ENCODE data around the gene TXNDC12.

GRCh38 chr1:52045236-52045635 is 9.8 kb downstream of the TXNDC12 start:
- TF ChIP-seq CTCF (IDR thresholded peaks at IDR 0.05): no peak
- TF ChIP-seq REST (IDR thresholded peaks at IDR 0.05; ENCODE audit: insufficient read depth in 1 of 2, low read depth in 2 of 2, low read length in 1 of 2): no peak
- TF ChIP-seq SIN3A (IDR thresholded peaks at IDR 0.05; ENCODE audit: borderline replicate concordance, insufficient read depth, low read depth, low read length): no peak
